Measurements from ENCODE around the gene SSTR3.

Gene SSTR3

DNA sequence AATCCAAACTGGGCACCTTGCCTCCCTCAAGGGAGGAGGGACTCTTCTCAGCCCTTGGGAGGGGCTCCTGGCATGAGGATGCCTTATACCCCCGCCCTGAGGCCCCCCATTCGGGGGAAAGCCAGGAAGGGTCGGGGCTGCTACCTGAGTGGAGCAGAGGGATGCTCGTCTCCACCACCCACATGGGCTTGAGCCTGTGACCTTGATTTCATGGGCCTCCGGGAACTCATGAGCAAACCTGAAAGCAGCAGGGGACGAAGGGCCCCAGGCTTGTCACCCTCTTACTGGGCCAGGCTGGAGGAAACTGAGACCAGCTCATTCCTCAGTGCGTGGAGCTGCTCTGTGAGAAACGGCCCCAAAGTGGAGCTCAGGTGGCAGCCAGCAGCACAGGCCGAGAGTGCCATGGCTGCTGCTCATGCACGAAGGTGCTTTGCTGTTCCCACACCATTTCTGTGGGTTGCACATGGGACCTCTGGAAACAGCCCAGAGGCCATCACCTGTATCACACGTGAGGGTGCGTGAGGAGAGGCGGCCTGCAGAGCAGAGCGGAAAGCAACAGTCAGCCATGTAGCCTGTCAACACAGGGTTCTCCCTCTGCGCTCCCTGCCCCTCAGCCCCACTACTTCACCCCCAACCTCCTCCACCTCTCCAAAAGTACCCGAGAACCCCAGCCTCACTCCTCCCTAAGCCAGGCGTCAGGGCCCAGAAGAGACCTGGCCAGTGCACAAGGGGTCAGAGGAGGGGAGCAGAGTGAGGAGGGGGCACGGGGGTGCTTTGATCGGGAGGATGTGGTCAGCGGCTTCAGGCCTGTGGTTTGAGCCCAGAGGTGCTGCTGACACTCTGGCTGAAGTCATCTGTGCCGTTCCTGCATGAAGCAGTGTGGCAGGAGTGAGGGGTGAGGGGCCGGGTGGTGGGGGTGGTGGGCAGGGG is 48.4 kb downstream of the SSTR3 start:
- no peak for DNase-seq

DNA sequence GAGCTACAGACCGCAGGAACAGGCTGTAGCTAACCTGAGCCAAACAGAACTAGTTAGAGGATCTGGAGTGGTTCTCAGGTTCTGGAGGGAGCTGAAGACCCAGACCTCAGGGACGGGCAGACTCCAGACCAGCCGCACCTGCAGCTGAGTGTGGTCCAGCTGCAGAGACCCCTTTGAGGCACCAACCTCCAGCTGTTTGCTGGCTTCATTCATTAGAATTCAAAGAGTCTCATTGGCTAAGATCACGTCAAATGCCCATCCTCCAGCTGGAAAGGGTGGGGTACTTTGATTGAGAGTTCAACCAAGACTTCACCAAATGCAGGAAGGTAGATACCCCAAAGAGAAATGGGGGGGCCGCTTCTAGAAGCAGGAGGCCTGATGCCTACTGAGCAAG is 49.2 kb downstream of the SSTR3 start:
- DNase-seq: no peak

DNA sequence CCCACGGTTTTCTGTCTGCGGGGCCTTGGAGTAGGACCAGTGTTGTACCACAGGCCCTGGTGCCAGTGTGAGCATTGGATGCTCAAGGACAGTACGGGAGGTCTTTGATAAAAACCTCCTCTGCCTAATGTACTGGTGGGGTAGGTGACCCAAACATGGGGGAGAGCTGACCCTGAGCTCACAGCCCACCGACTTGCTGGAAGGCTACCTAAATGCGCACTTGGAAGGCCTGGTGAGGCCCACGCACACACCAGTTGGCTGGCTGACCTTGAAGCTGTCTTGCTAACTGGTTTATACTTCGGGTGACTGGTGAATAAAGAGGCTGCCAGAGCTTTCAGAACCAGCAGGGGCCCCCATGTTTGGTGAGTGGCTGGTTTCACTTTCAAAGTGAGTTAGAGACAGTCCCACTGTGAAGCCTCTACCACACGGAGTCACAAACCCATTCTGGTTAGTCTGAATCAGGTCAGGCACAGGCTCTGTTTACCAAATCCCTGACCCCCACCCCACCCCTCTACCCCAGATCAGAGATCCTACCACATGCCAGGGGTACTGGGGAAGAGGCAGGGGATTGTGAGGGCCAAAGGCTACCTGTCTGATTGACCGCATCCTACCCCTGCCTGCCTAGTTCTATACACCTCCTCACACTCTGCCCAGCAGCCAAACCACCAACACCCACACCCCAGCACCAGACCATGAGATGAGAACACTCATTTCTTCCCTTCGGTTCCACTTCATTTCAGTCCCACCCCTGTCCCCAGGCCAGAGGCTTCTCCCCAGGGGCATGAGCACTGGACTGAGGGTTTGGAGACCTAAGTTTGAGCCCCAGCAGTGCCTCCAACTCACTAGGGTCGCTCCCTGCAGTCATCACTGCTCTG is 49.8 kb downstream of the SSTR3 start:
- DNase-seq: peak; percentile 53

DNA sequence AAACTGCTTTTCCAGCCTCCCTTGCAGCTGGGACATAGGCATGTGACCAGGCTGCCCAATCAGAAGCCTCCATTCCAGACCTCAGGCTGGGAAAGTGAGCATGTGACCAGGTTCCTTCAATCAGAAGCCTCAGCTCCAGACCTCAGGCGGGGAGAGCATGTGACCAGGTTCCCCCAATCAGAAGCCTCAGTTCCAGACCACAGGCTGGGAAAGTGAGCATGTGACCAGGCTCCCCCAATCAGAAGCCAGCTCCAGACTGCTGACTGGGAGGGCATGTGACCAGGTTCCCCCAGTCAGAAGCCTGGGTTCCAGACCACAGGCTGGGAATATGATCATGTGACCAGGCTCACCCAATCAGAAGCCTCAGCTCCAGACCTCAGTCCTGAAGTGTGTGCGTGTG is 50.8 kb downstream of the SSTR3 start:
- DNase-seq: no peak

DNA sequence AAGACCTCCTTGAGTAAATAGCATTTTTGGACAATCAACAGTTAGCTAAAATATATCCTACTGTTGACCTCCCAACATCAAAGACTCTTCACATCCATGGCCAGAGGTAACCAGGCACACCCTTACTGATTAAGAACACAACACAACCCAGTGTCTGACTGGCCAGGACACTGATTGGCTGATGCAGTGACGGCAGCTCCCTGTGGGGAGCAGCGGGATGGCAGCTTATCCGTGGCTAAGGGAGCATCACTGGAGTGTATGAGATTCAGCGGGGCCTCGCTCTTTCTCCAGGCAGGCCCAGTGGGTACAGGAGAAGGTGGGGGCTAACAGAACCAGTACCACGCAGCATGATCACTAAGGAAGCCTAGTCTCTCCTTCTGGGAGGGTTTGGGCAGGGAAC is 52.2 kb downstream of the SSTR3 start:
- DNase-seq: no peak

GRCh38 chr22:37158963-37159290 is 53.4 kb downstream of the SSTR3 start:
- no peak for DNase-seq

- no peak for DNase-seq
Measured at GRCh38 chr22:37157516-37158285, 54.6 kb downstream of the SSTR3 start.

DNA sequence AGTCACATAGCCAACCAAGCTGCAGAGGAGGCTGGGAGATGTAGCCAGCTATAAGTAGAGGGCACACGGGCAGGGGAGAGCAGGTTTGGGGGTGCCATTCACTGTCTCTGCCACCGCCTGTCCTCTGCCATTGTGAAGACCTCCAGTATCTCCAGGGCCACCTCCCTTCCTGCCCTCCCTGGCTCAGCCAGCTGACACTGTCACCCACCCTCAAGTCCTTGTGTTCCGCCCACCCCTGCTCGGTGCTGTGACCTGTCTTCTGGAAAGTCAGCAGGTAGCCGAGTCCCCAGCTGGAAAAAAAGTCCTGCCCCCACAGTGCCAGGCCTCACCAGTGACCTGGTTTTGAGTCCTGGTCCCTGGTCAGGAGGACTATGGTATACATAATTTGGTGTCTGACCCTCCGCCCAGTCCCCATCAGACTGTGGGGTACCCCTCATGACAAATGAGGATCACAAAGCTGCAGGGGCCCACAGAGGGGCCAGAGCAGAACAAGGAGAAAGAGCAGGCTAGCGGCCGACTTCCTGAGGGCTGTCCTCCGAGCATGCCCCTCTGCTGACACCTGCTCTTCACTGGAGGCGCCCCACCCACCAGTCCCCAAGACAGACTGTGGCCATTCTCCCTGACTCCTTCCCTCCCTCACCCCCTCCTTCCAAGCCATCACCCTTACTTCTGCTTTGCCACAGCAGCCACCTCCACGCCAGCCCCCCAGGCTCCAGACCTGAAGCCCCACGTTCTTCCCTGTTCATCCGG is 55.4 kb downstream of the SSTR3 start:
- no peak for DNase-seq

DNA sequence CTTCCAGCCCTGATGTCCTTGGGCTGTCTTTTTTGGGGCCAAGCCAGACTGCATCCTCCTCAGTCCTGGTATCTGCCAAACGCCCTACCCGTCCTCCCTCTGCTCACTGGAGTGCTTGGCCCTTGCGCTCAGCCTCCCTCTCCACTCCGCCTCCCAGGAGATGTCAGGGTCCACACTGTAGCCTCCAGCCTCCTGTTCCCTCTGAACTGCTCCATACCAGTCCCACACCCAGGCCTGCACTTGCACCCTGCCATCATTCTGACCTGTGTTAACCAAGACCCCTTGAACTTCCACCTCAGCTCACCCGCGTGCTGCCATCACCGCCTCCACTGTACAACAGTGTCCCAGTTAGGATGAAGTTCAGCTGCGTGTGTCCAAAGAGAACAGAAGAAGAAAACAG is 56.3 kb downstream of the SSTR3 start:
- DNase-seq: no peak

GRCh38 chr22:37154925-37155712 is 57.2 kb downstream of the SSTR3 start:
- no peak for DNase-seq

All from activated T-cell treated with anti-CD3 and anti-CD28 coated beads for 4 hours (primary cell).